ENCODE results near the gene GPX2. TPM values are rescaled to one million over a fixed set of nuclear protein-coding genes. Genes with fewer than 3 reads are reported as not detected.

The GPX2 gene
- total and polyA plus RNA-seq, 2 of the 8 experiments (the other 6 are each of a cell fraction or from before 2014, with no cell fraction given): 0.30 to 0.89 TPM

- TF ChIP-seq CBX5 (IDR thresholded peaks at IDR 0.05; ENCODE audit: low read depth, low read length) (no peak), CTBP2 (IDR thresholded peaks at IDR 0.05; ENCODE audit: borderline replicate concordance, insufficient read depth, insufficient read length, low read length) (no peak), BACH1 (IDR thresholded peaks at IDR 0.05; ENCODE audit: low read length) (no peak), RBBP5 (IDR thresholded peaks at IDR 0.05; ENCODE audit: borderline replicate concordance, low read depth, low read length) (no peak), RXRA (IDR thresholded peaks at IDR 0.05; ENCODE audit: insufficient read depth, low read depth, low read length) (no peak), JUN (IDR thresholded peaks at IDR 0.05; ENCODE audit: low read depth, low read length) (no peak), NANOG (IDR thresholded peaks at IDR 0.05; ENCODE audit: insufficient read depth, low read depth, low read length, poor library complexity, severe bottlenecking) (no peak), RNF2 (IDR thresholded peaks at IDR 0.05; ENCODE audit: borderline replicate concordance, low read depth, low read length, missing control alignments, poor library complexity, severe bottlenecking) (no peak)
These were observed 42.6 kb downstream of the GPX2 start (continued) for GRCh38 chr14:64899958-64900357.
